ENCODE data around the gene TEDC1. TPM values are rescaled to one million over a fixed set of nuclear protein-coding genes. Genes with fewer than 3 reads are reported as not detected.

TEDC1 gene
- polyA plus RNA-seq, 1 of the 3 experiments (the other 2 are of a cell fraction) = 13.4 TPM

DNA sequence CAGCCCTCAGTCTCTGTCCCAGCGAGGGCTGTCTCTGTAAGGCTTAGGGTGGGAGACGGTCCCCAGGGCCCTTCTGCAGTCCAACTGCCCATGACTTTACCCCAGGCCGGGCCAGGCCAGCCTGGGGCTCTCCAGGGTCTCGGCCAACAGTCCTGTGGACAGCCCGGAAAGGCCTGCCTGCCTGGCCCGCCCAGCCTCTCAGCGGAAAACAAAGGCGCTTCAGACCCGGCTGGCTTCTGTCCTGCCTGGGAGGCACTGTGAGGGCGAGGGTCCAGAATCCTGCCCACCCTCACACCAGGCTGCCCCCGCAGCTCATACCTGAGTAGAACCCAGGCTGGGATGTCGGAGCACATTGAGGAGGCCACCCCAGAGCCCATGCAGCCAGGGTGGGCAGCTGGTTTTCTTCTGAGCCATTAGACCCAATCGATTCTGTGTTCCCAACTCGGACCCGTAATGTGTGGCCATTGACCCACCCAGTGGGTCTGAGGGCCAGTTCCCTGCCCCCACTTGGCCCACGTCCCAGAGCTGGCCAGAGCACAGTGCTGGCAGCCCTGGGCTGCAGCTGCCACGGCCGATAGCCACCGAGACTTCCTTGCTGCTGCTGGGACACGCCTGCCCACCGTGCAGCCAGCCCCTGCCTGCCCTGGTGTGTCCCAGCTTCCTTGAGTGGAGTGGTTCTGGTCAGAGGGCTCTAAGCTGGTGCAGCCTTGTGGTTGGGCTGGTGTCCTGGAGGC is 14.8 kb upstream of the TEDC1 start (continued):
- TF ChIP-seq, protein P1, sequence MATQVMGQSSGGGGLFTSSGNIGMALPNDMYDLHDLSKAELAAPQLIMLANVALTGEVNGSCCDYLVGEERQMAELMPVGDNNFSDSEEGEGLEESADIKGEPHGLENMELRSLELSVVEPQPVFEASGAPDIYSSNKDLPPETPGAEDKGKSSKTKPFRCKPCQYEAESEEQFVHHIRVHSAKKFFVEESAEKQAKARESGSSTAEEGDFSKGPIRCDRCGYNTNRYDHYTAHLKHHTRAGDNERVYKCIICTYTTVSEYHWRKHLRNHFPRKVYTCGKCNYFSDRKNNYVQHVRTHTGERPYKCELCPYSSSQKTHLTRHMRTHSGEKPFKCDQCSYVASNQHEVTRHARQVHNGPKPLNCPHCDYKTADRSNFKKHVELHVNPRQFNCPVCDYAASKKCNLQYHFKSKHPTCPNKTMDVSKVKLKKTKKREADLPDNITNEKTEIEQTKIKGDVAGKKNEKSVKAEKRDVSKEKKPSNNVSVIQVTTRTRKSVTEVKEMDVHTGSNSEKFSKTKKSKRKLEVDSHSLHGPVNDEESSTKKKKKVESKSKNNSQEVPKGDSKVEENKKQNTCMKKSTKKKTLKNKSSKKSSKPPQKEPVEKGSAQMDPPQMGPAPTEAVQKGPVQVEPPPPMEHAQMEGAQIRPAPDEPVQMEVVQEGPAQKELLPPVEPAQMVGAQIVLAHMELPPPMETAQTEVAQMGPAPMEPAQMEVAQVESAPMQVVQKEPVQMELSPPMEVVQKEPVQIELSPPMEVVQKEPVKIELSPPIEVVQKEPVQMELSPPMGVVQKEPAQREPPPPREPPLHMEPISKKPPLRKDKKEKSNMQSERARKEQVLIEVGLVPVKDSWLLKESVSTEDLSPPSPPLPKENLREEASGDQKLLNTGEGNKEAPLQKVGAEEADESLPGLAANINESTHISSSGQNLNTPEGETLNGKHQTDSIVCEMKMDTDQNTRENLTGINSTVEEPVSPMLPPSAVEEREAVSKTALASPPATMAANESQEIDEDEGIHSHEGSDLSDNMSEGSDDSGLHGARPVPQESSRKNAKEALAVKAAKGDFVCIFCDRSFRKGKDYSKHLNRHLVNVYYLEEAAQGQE (IDR thresholded peaks at IDR 0.05; ENCODE audit: low read depth, low read length) = 0 out of 2 replicates have a peak, but pooled peaks have one; percentile 16
- TF ChIP-seq JUND (IDR thresholded peaks at IDR 0.05) = no peak
- no peak for TF ChIP-seq FOXJ3 (CRISPR knock-in tag; IDR thresholded peaks at IDR 0.05)
- peak; percentile 92 for TF ChIP-seq MXI1 (IDR thresholded peaks at IDR 0.05; ENCODE audit: low read depth, low read length)
- no peak for TF ChIP-seq RXRA (IDR thresholded peaks at IDR 0.05; ENCODE audit: borderline replicate concordance, low read depth)
- TF ChIP-seq EZH2phosphoT487 (IDR thresholded peaks at IDR 0.05; ENCODE audit: borderline replicate concordance, low read depth) = no peak
- TF ChIP-seq, protein P2, sequence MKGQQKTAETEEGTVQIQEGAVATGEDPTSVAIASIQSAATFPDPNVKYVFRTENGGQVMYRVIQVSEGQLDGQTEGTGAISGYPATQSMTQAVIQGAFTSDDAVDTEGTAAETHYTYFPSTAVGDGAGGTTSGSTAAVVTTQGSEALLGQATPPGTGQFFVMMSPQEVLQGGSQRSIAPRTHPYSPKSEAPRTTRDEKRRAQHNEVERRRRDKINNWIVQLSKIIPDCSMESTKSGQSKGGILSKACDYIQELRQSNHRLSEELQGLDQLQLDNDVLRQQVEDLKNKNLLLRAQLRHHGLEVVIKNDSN (IDR thresholded peaks at IDR 0.05; ENCODE audit: borderline replicate concordance, low read depth) = no peak
- TF ChIP-seq, protein P3, sequence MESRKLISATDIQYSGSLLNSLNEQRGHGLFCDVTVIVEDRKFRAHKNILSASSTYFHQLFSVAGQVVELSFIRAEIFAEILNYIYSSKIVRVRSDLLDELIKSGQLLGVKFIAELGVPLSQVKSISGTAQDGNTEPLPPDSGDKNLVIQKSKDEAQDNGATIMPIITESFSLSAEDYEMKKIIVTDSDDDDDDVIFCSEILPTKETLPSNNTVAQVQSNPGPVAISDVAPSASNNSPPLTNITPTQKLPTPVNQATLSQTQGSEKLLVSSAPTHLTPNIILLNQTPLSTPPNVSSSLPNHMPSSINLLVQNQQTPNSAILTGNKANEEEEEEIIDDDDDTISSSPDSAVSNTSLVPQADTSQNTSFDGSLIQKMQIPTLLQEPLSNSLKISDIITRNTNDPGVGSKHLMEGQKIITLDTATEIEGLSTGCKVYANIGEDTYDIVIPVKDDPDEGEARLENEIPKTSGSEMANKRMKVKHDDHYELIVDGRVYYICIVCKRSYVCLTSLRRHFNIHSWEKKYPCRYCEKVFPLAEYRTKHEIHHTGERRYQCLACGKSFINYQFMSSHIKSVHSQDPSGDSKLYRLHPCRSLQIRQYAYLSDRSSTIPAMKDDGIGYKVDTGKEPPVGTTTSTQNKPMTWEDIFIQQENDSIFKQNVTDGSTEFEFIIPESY (IDR thresholded peaks at IDR 0.05; ENCODE audit: borderline replicate concordance, low read depth) = no peak
- no peak for TF ChIP-seq YY1 (IDR thresholded peaks at IDR 0.05; ENCODE audit: low read depth)
- peak; percentile 87 for TF ChIP-seq CHD2 (IDR thresholded peaks at IDR 0.05; ENCODE audit: low read length, partially characterized antibody)
- no peak for TF ChIP-seq GABPA (IDR thresholded peaks at IDR 0.05; ENCODE audit: low read depth)
- TF ChIP-seq RFX5 (IDR thresholded peaks at IDR 0.05; ENCODE audit: low read length) = no peak
- TF ChIP-seq TAF1 (IDR thresholded peaks at IDR 0.05; ENCODE audit: borderline replicate concordance, low read depth, low read length) = 0 out of 2 replicates have a peak, but pooled peaks have one; percentile 21
- no peak for TF ChIP-seq FOSL2 (IDR thresholded peaks at IDR 0.05; ENCODE audit: borderline replicate concordance, low read depth)
- peak; percentile 66; the same call in 1 of the 2 replicates for TF ChIP-seq RCOR1 (IDR thresholded peaks at IDR 0.05; ENCODE audit: low read length)

All from SK-N-SH (cell line).